Measurements from ENCODE around the gene CNIH2. TPM values are rescaled to one million over a fixed set of nuclear protein-coding genes. Genes with fewer than 3 reads are reported as not detected.
A peak's percentile ranks its signal among the peaks of the same experiment; 100 is the strongest.

Gene CNIH2
- total RNA-seq, 1 experiment from 2014 or later: 5.8 TPM

DNA sequence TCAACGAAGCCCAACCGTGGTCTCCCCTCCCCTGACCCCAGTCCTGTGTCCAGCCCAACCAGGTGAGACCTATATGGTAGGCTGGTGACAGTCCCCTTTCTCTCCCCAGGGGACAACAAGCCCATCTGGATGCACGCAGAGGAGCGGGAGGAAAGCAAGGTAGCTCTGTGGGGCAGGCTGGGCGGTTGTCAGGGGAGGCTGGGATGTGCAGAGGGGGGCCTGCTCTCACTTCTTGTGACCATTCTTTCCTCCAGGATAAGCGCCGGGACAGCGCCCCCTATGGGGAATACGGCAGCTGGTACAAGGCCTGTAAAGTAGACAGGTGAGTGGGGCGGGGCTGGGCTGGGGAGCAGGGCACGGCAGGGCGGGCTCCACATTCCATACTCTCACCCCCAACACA lies 13.1 kb upstream of the CNIH2 start:
- Histone ChIP-seq H3K27me3 (no peaks in the 10 kb centered on the region), H3K27ac (no peak overlapping the region), H3K4me3 (no peak overlapping the region), H3K36me3 (no peaks in the 10 kb centered on the region; the same call in 1 of the 2 replicates), H3K4me1 (no peaks in the 10 kb centered on the region; the same call in none of the 2 replicates), H3K9me3 (replicated peaks) (no peaks in the 10 kb centered on the region)
- no peak for DNase-seq

DNA sequence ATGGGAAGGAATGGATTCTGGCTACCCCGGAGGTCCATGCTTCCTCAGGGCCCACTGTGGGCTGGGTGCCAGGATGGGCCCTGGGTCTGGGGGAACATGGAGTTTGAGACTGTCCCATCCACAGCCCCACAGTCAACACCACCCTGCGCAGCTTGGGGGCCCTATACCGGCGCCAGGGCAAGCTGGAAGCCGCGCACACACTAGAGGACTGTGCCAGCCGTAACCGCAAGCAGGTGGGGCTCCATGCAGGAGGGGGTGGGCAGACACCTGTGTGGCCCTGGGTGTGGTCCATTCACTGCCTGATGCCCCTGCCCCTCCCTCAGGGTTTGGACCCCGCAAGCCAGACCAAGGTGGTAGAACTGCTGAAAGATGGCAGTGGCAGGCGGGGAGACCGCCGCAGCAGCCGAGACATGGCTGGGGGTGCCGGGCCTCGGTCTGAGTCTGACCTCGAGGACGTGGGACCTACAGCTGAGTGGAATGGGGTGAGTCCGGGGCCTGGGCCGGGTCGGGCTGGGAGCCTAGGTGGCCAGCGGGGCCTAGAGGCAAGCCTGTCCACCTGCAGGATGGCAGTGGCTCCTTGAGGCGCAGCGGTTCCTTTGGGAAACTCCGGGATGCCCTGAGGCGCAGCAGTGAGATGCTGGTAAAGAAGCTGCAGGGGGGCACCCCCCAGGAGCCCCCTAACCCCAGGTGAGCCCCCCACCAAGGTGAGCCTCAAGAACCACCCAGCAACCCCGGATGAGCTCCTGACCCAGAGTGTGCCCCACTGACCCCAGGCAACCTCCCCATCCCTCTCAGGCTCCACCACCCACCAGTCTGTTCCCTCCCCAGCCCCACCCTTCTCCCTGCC lies 12.2 kb upstream of the CNIH2 start:
- no peak for DNase-seq

DNA sequence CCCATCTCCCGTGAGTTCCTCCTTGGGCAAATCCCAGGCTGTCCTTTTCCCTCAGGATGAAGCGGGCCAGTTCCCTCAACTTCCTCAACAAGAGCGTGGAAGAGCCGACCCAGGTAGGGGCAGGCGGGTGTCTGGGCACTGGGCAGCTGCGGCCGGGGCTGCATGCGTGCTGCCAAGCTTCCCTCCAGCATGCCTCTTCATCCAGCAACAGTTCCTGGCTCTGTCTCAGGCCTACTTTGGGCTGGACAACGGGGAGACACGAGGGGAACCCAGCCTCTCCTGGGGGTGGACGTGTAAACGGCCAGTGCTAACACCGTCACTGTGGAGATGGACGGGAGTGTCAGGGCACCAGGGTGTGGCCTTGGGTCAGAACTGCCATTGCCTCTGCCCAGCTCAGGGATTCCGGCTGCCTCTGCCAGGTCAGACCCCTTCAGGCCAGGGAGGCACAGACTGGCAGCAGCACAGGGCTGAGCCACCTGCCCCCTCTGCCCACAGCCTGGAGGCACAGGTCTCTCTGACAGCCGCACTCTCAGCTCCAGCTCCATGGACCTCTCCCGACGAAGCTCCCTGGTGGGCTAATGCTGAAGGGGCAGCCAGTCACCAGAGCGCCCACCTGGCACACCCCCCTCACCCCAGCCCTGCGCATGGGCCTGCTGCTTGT lies 11.5 kb upstream of the CNIH2 start:
- no peaks in the 10 kb centered on the region; the same call in 1 of the 2 replicates for H3K4me1 ChIP-seq
- H3K27ac ChIP-seq: no peak overlapping the region
- peak overlapping the region; percentile 73 for H3K4me3 ChIP-seq
- no peaks in the 10 kb centered on the region for H3K9me3 ChIP-seq (replicated peaks)
- no peak for DNase-seq
- H3K27me3 ChIP-seq: no peaks in the 10 kb centered on the region
- H3K36me3 ChIP-seq: no peaks in the 10 kb centered on the region

More for the DNA sequence above, 12.2 kb upstream of the CNIH2 start:
- H3K9me3 ChIP-seq (replicated peaks): no peaks in the 10 kb centered on the region
- H3K4me1 ChIP-seq: no peaks in the 10 kb centered on the region; the same call in 1 of the 2 replicates
- H3K36me3 ChIP-seq: no peaks in the 10 kb centered on the region; the same call in 1 of the 2 replicates
- no peak overlapping the region for H3K4me3 ChIP-seq
- H3K27ac ChIP-seq: no peak overlapping the region
- H3K27me3 ChIP-seq: no peaks in the 10 kb centered on the region

DNA sequence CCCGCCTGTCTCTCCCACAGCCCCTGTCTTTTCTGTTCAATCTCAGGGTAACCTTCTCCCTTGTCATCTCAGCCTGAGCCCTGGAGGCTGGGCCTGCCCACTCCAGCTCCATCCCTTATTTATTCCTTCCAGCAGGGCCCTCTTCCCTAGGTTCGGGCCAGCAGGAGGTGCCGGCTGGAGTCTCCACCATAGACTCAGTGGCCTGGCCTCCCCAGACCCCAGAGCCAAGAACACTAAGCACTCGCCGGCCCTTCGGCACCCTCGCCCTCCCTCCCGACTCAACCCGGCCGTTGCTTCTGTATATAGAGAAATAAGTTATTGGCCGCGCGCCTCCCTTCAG lies 11.0 kb upstream of the CNIH2 start:
- Histone ChIP-seq H3K4me3 (peak overlapping the region; percentile 73), H3K36me3 (no peaks in the 10 kb centered on the region), H3K27me3 (no peaks in the 10 kb centered on the region), H3K27ac (peak overlapping the region; percentile 23; the same call in 1 of the 2 replicates), H3K4me1 (no peaks in the 10 kb centered on the region; the same call in 1 of the 2 replicates), H3K9me3 (replicated peaks) (no peaks in the 10 kb centered on the region)
- no peak for DNase-seq

DNA sequence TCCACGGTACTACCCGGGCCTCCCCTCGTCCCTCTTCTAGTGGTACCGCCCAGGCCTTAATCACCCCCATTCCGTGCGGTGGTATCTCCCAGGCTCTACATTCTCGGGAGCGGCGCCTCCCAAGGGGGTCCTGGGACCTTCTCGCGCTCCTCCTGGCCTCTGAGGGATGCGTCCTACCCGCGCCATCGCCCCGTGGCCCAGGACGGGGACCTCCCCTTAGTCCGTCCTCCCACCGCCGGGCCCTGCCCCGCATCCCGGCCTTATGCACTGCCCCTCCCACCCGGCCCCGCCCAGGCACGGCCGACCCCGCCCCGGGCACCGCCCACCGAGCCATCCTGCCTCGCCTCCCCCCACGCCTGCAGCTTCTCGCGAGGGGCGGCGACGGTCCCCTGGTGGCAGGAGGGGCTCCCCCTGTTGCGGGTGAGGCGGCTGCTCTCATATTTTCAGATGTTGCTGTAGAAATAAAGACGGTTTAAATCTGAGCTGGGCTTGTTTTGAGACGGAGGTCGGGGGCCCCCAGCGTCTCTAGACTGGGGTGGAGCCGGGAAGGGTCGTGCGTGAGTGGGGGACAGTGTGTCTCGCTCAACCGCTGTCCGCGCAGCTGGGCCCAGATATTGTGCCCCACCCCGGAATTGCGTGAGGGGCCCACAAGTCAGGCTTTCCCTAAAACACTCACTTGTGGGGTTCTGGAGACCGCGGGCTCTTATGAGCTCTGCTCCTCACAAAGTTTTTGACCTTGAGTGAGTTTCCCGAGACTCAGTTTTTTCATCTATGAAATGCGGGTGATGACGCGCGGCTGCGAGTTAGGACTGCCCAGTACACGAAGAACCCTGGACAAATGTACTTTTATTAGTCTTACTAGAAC lies 10.4 kb upstream of the CNIH2 start:
- no peaks in the 10 kb centered on the region for H3K27me3 ChIP-seq
- peak; percentile 88 to 89 for DNase-seq
- no peaks in the 10 kb centered on the region; the same call in 1 of the 2 replicates for H3K4me1 ChIP-seq
- H3K9me3 ChIP-seq (replicated peaks): no peaks in the 10 kb centered on the region
- H3K4me3 ChIP-seq: peak overlapping the region; percentile 73
- peak overlapping the region; percentile 86 for H3K27ac ChIP-seq
- H3K36me3 ChIP-seq: no peaks in the 10 kb centered on the region

DNA sequence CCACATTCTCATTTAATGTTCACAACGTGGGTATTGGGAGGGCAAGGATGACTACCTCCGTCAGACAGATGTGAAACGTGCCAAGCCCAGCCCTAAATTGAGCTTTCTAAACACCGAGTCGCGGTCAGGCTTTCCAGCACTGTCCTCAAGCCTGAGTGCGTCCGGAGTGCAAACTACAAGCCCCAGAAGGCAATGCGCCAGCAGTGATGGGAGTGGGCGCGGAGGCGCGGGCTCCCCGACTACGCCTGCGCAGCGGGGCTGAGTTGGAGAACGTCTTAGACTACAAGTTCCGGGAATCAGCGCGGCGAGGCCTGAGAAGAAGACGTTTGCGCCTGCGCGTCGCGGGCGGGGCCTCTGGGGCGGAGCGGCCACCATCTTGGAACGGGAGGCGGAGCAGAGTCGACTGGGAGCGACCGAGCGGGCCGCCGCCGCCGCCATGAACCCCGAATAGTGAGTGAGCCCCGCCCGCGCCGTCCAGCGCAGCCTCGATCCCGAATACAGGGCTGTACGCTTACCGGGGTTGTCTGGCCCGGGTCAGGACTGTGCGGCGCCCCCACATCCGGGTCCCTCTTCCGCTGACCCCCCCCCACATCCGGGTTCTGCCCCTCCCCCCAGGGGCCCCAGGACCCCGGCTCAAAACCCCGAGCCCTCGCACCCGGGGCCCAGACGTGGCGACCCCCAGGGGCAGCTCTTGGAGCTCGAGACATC lies 9.6 kb upstream of the CNIH2 start, which contains the start of gene RAB1B:
Gene RAB1B (plus strand): TSS at position 396 of the 708 bp plus-strand sequence. CDS start 41 bp downstream, at position 437.
- peak; percentile 99 for DNase-seq
- Histone ChIP-seq H3K4me3 (peak within 1 kb of the TSS; percentile 73), H3K36me3 (peaks cover 3% of the 10 kb centered on the region; the same call in 1 of the 2 replicates), H3K4me1 (no peaks in the 10 kb centered on the region; the same call in 1 of the 2 replicates), H3K9me3 (replicated peaks) (no peaks in the 10 kb centered on the region), H3K27me3 (no peaks in the 10 kb centered on the region), H3K27ac (peak within 1 kb of the TSS; percentile 86)

DNA sequence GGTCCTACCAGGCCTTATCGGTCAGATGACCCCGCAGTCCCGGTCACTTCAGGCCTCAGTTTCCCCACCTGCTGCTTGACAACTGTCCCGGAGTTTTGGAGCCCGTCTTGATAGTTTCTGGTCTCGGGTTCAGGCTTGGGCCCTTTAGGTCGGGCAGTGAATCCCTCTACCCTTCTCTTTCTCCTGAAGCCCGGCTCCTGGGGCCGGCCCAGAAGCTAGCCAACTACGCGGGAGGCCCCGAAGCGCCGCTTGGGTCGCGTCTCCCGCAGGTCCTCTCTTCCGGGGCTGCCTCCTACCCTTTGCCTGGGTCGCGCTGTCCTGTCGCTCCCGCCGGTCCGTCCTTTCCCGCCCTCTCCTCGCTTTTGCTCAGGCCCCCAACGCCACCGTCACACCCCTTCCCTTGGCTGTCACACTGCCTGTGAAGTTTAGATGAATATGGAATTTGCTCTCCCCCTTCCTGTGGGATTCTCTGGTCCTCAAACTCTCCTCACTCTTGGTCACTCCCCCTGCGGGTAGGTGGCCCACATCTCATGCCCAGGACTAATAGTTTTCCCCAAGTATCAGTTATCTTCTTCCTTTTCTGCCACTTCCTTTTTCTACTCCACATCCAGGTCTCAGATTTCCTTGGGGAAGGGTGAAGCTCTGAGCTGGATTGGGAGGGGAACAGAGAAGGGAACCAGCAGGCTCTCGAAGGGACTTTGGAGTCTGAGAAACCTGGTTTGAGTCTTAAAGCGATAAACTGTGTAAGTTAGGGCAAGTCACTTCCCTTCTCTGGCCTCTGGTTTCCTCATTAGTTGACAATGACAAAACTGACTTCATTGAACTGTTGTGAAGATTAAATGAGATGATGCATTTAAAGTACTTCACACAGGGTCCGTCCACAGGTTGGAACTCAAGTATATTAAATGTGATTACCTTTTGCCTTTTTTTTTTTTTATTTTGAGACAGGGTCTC lies 8.7 kb upstream of the CNIH2 start:
- Histone ChIP-seq H3K27me3 (no peaks in the 10 kb centered on the region), H3K9me3 (replicated peaks) (no peaks in the 10 kb centered on the region), H3K4me1 (peaks cover 3% of the 10 kb centered on the region; the same call in 1 of the 2 replicates), H3K27ac (peak overlapping the region; percentile 86), H3K4me3 (peak overlapping the region; percentile 73), H3K36me3 (peaks cover 5% of the 10 kb centered on the region; the same call in 1 of the 2 replicates)
- DNase-seq: peak; percentile 49 to 66

DNA sequence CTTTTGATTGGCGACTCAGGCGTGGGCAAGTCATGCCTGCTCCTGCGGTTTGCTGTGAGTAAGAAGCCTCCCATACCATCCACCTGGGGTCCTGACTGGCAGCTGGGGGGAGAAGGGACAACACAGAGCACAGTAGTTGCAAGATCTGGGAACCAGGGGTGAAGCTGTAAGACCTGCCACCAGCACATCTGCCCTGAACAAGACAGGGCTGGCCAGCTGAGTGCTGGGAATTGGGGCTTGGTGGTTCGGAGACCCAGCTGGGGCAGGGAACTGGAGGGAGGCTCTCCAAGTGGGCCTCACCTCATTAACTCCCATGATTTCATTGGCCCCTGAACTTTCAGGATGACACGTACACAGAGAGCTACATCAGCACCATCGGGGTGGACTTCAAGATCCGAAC lies 6.2 kb upstream of the CNIH2 start:
- H3K4me1 ChIP-seq: peaks cover 16% of the 10 kb centered on the region
- DNase-seq: no peak
- H3K4me3 ChIP-seq: no peak overlapping the region
- H3K27me3 ChIP-seq: no peaks in the 10 kb centered on the region
- H3K27ac ChIP-seq: no peak overlapping the region
- H3K36me3 ChIP-seq: peaks cover 5% of the 10 kb centered on the region; the same call in 1 of the 2 replicates
- H3K9me3 ChIP-seq (replicated peaks): no peaks in the 10 kb centered on the region

DNA sequence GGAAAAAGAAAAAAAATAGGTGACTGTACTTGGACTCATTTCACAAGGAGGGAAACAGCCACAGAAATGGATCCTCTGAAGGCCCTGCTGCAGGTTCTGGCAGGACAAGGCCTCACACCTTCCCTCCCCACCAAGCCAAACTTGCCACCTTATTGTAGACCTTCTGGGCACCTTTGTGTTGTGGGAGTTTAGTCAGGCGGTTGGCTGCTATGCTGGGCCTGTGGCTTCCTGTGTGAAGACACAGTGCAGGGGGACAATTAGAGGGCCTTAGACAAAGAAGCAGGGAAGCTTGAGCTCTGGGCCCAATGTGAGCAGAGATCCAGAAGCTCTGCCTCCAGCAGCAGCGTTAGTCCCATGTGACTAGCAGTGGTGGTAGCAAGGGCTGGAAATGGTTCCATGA lies 5.4 kb upstream of the CNIH2 start:
- Histone ChIP-seq H3K9me3 (replicated peaks) (no peaks in the 10 kb centered on the region), H3K27ac (no peak overlapping the region), H3K4me3 (no peak overlapping the region), H3K27me3 (no peaks in the 10 kb centered on the region), H3K36me3 (peaks cover 5% of the 10 kb centered on the region; the same call in 1 of the 2 replicates), H3K4me1 (peaks cover 18% of the 10 kb centered on the region)
- no peak for DNase-seq

DNA sequence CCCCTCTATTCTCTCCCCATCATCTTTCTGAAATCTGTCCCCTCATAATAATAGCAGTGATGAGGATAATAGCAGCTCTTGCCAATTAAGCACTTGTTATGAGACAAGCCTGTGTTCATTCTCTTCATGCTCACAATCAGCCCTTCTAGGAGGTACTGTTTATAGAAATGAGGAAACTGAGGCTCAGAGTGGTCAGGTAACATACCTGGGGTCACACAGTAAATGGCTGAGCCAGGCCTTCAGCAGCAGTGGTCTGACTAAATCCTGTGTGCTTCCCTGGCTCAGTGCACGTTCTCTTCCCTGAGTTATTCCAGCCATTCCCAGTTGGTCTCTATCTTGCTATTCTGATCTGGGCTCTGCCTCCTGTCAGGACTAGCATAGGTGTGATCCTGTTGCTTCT lies 3.8 kb upstream of the CNIH2 start:
- no peak overlapping the region for H3K4me3 ChIP-seq
- no peaks in the 10 kb centered on the region for H3K27me3 ChIP-seq
- no peak overlapping the region for H3K27ac ChIP-seq
- H3K9me3 ChIP-seq (replicated peaks): no peaks in the 10 kb centered on the region
- H3K36me3 ChIP-seq: peaks cover 5% of the 10 kb centered on the region; the same call in 1 of the 2 replicates
- DNase-seq: no peak
- peaks cover 20% of the 10 kb centered on the region for H3K4me1 ChIP-seq

DNA sequence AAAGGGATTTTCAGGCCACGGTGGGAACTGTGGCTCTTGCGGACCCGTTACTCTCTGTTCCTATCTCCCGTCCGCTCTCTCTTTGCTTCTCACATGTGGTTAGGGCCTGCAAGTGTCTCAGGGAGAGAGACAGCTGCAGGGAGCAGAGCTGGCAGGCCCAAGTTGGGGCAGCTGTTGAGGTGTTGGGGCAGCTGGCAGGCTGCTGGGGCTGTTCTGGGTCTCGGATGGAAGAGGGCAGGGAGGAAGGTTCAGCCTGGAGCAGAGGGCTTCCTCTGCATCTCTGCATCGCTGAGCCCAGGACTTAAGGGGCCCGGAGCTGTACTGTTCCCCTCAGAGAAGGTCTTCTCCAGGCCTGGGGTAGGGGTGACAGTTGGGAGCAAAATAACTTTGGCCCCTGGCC lies 2.6 kb upstream of the CNIH2 start:
- DNase-seq: peak; percentile 89
- H3K36me3 ChIP-seq: peaks cover 5% of the 10 kb centered on the region; the same call in 1 of the 2 replicates
- H3K4me1 ChIP-seq: peaks cover 23% of the 10 kb centered on the region
- no peak overlapping the region for H3K4me3 ChIP-seq
- peak overlapping the region; percentile 73 for H3K27ac ChIP-seq
- H3K27me3 ChIP-seq: no peaks in the 10 kb centered on the region
- H3K9me3 ChIP-seq (replicated peaks): no peaks in the 10 kb centered on the region

DNA sequence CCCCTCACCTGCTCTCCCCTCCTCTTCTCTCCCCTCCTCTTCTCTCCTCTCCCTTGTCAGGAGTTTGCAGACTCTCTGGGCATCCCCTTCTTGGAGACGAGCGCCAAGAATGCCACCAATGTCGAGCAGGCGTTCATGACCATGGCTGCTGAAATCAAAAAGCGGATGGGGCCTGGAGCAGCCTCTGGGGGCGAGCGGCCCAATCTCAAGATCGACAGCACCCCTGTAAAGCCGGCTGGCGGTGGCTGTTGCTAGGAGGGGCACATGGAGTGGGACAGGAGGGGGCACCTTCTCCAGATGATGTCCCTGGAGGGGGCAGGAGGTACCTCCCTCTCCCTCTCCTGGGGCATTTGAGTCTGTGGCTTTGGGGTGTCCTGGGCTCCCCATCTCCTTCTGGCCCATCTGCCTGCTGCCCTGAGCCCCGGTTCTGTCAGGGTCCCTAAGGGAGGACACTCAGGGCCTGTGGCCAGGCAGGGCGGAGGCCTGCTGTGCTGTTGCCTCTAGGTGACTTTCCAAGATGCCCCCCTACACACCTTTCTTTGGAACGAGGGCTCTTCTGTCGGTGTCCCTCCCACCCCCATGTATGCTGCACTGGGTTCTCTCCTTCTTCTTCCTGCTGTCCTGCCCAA lies 1.9 kb upstream of the CNIH2 start:
- peak overlapping the region; percentile 73; the same call in 1 of the 2 replicates for H3K27ac ChIP-seq
- no peaks in the 10 kb centered on the region for H3K9me3 ChIP-seq (replicated peaks)
- no peak overlapping the region for H3K4me3 ChIP-seq
- no peaks in the 10 kb centered on the region for H3K27me3 ChIP-seq
- H3K36me3 ChIP-seq: peaks cover 5% of the 10 kb centered on the region; the same call in 1 of the 2 replicates
- DNase-seq: no peak
- H3K4me1 ChIP-seq: peaks cover 27% of the 10 kb centered on the region

Data from SJCRH30 (cell line).